Thyroid gland (tissue), 4 donors: ENCODE measurements around the gene ARL16. TPM values are rescaled to one million over a fixed set of nuclear protein-coding genes. Genes with fewer than 3 reads are reported as not detected.

Experiments used
- DNase-seq, 2 donors: peaks; one replicate each; pipeline ENCODE4 v3.0.0-alpha.2; 2019
- H3K27ac ChIP-seq, 3 donors: fragments of 200-600 bp; sonication (generic); 1 replicate in 2 of 3; 2 replicates in 1 of 3; pipeline ENCODE4 v1.5.1; 2016 to 2019; ENCODE audit warnings: mild to moderate bottlenecking in 1 of 3, moderate library complexity in 1 of 3
- H3K27me3 ChIP-seq: fragments of 200-600 bp; sonication (generic); one replicate; pipeline ENCODE4 v1.5.1; 2019
- H3K36me3 ChIP-seq, 2 donors: fragments of 200-600 bp; sonication (generic); one replicate each; pipeline ENCODE4 v1.5.1; 2016 to 2019
- H3K4me1 ChIP-seq, 2 donors: fragments of 200-600 bp; sonication (generic); one replicate each; pipeline ENCODE4 v1.5.1; 2017 to 2019
- H3K4me3 ChIP-seq, 3 donors: fragments of 200-600 bp; sonication (generic); replicated peaks in 1 of 3; 1 replicate in 2 of 3; 2 replicates in 1 of 3; pipeline ENCODE4 v1.5.1; 2016; ENCODE audit warnings: mild to moderate bottlenecking in 1 of 3
- H3K9me3 ChIP-seq: fragments of 200-600 bp; sonication (generic); one replicate; pipeline ENCODE4 v1.5.1; 2017
- CTCF ChIP-seq, 6 experiments: fragments of 200-600 bp in 3 of 6; fragments of 450-650 bp in 3 of 6; sonication (generic) in 3 of 6; IDR thresholded peaks; one replicate each; pipeline ENCODE4 v1.5.1; 2016 to 2019; ENCODE audit warnings: antibody characterized with exemption in 6 of 6, mild to moderate bottlenecking in 2 of 6, inconsistent platforms in 1 of 6, moderate library complexity in 1 of 6
- POLR2A ChIP-seq, 2 donors: fragments of 450-650 bp; IDR thresholded peaks; one replicate each; pipeline ENCODE4 v1.6.1; 2017; ENCODE audit warnings: antibody characterized with exemption in 2 of 2, mild to moderate bottlenecking in 2 of 2, moderate library complexity in 1 of 2
- WGBS, 2 donors: methylation state at CpG; one replicate each; pipeline ENCODE4 v1.1.5; 2017; 5-methylcytosine and 5-hydroxymethylcytosine counted together
- intact Hi-C: fragments of 100-400 bp; cut with DNase I; formaldehyde crosslinking; loops from one replicate; pipeline ENCODE4 v1.15.1; 2023
- total RNA-seq, 4 donors: library from RNA; depleted of rRNA; stranded (reverse); fragments of >200 nt; gene quantifications; one replicate each; pipeline ENCODE4 v1.2.3, GENCODE V29; 2016

The ARL16 gene
- total RNA-seq, 4 donors from 2014 or later: 29.7 to 46.5 (median 37.2) TPM

- H3K36me3 ChIP-seq: no peaks in the 10 kb centered on the region
- no peak overlapping the region for H3K27ac ChIP-seq
- WGBS, 2 donors: 84 to 89% methylated on average over 13 to 19 of the region's 29 CpGs
- no peaks in the 10 kb centered on the region for H3K4me1 ChIP-seq
- H3K4me3 ChIP-seq: no peak overlapping the region
- no peaks in the 10 kb centered on the region for H3K9me3 ChIP-seq
- intact Hi-C loops: no loop called here
- no peak for DNase-seq
- peaks cover 6% of the 10 kb centered on the region for H3K27me3 ChIP-seq
- no peak for TF ChIP-seq POLR2A (IDR thresholded peaks at IDR 0.05)
- TF ChIP-seq CTCF (IDR thresholded peaks at IDR 0.05): no peak
These were observed 38.3 kb downstream of the ARL16 start for GRCh38 chr17:81644976-81645952.

GRCh38 chr17:81644496-81644895, 39.1 kb downstream of the ARL16 start:
- DNase-seq: no peak
- Histone ChIP-seq H3K9me3 (no peaks in the 10 kb centered on the region), H3K36me3 (no peaks in the 10 kb centered on the region), H3K27ac (no peak overlapping the region), H3K27me3 (peaks cover 6% of the 10 kb centered on the region), H3K4me1 (no peaks in the 10 kb centered on the region), H3K4me3 (no peak overlapping the region)
- TF ChIP-seq POLR2A (IDR thresholded peaks at IDR 0.05) (no peak), CTCF (IDR thresholded peaks at IDR 0.05) (no peak)
- intact Hi-C loops: no loop called here
- 91 to 96% methylated on average over 11 to 12 of the region's 15 CpGs for WGBS, 2 donors

GRCh38 chr17:81641825-81642489, 41.6 kb downstream of the ARL16 start:
- no peak overlapping the region for H3K4me3 ChIP-seq
- no peaks in the 10 kb centered on the region for H3K27me3 ChIP-seq
- WGBS, 2 donors: 87 to 93% methylated on average over 13 to 17 of the region's 17 CpGs
- intact Hi-C loops: no loop called here
- H3K27ac ChIP-seq: no peak overlapping the region
- peaks cover 0 to 4% of the 10 kb centered on the region in 2 donors for H3K4me1 ChIP-seq
- no peaks in the 10 kb centered on the region for H3K9me3 ChIP-seq
- H3K36me3 ChIP-seq: no peaks in the 10 kb centered on the region
- no peak for TF ChIP-seq CTCF (IDR thresholded peaks at IDR 0.05)
- TF ChIP-seq POLR2A (IDR thresholded peaks at IDR 0.05): no peak
- no peak for DNase-seq

- H3K9me3 ChIP-seq: no peaks in the 10 kb centered on the region
- intact Hi-C loops: no loop called here
- WGBS, 2 donors: 88 to 91% methylated on average over 9 of the region's 9 CpGs
- H3K36me3 ChIP-seq: no peaks in the 10 kb centered on the region
- H3K27ac ChIP-seq: no peak overlapping the region
- no peak overlapping the region for H3K4me3 ChIP-seq
- TF ChIP-seq CTCF (IDR thresholded peaks at IDR 0.05) (no peak), POLR2A (IDR thresholded peaks at IDR 0.05) (no peak)
- DNase-seq: no peak
- H3K27me3 ChIP-seq: no peaks in the 10 kb centered on the region
- H3K4me1 ChIP-seq: peaks cover 12 to 14% of the 10 kb centered on the region in 2 donors
These were observed 43.6 kb downstream of the ARL16 start for GRCh38 chr17:81640011-81640410.

GRCh38 chr17:81638683-81639082, 44.9 kb downstream of the ARL16 start:
- peaks cover 15 to 25% of the 10 kb centered on the region in 2 donors for H3K4me1 ChIP-seq
- DNase-seq: no peak
- H3K9me3 ChIP-seq: no peaks in the 10 kb centered on the region
- H3K27me3 ChIP-seq: no peaks in the 10 kb centered on the region
- no peak overlapping the region for H3K4me3 ChIP-seq
- TF ChIP-seq CTCF (IDR thresholded peaks at IDR 0.05) (no peak), POLR2A (IDR thresholded peaks at IDR 0.05) (no peak)
- no peaks in the 10 kb centered on the region for H3K36me3 ChIP-seq
- intact Hi-C loops: no loop called here
- no peak overlapping the region for H3K27ac ChIP-seq
- WGBS, 2 donors: 79 to 88% methylated on average over 4 of the region's 4 CpGs
